ENCODE results near the gene AOC1. TPM values are rescaled to one million over a fixed set of nuclear protein-coding genes. Genes with fewer than 3 reads are reported as not detected.

AOC1 gene
- total and polyA plus RNA-seq, 2 of the 4 experiments (the other 2 are of a cell fraction), result not detected

- in situ Hi-C loops (cut with MboI; ENCODE audit: low sequenced_read_pairs), result no loop called here
- POLR2A ChIA-PET (ENCODE audit: unreplicated experiment), result no interaction called here
These were observed 33.3 kb upstream of the AOC1 start for GRCh38 chr7:150818971-150819370.

More at GRCh38 chr7:150818971-150819370, 33.3 kb upstream of the AOC1 start:
- TF ChIP-seq USF2 (IDR thresholded peaks at IDR 0.05; ENCODE audit: low read depth, low read length) (no peak), CTCF (conservative IDR thresholded peaks at IDR 0.05; ENCODE audit: low read depth, low read length) (no peak), CEBPB (IDR thresholded peaks at IDR 0.05; ENCODE audit: low read depth, low read length) (no peak), FOS (IDR thresholded peaks at IDR 0.05; ENCODE audit: low read depth, low read length) (no peak), CHD1 (IDR thresholded peaks at IDR 0.05; ENCODE audit: low read depth, low read length) (no peak), POLR2A (IDR thresholded peaks at IDR 0.05; ENCODE audit: low read depth, low read length) (no peak), RFX5 (IDR thresholded peaks at IDR 0.05; ENCODE audit: low read depth, low read length) (no peak), NFE2L2 (IDR thresholded peaks at IDR 0.05; ENCODE audit: low read depth, low read length) (no peak), MAZ (IDR thresholded peaks at IDR 0.05; ENCODE audit: borderline replicate concordance, low read depth, low read length) (no peak), RCOR1 (IDR thresholded peaks at IDR 0.05; ENCODE audit: insufficient replicate concordance, low read length) (no peak), MXI1 (IDR thresholded peaks at IDR 0.05; ENCODE audit: borderline replicate concordance, low read depth, low read length) (no peak), ELK1 (IDR thresholded peaks at IDR 0.05; ENCODE audit: borderline replicate concordance, low read depth, low read length) (no peak), SMC3 (IDR thresholded peaks at IDR 0.05; ENCODE audit: low read depth, low read length) (no peak), MAFK (IDR thresholded peaks at IDR 0.05; ENCODE audit: low read depth, low read length) (no peak), BHLHE40 (IDR thresholded peaks at IDR 0.05; ENCODE audit: low read depth, low read length) (no peak), RAD21 (IDR thresholded peaks at IDR 0.05; ENCODE audit: low read length) (no peak)
- H3K4me1 ChIP-seq (ENCODE audit: control insufficient read depth, insufficient read depth, low read length), result no peaks in the 10 kb centered on the region; the same call in 1 of the 2 replicates
- no peak overlapping the region for H3K18ac ChIP-seq (ENCODE audit: low read depth, low read length)
- no peak overlapping the region for H2AFZ ChIP-seq (replicated peaks; ENCODE audit: low read length, poor library complexity)
- H3K56ac ChIP-seq (ENCODE audit: extremely low read depth, insufficient read depth, low read length), result no peak overlapping the region
- no peak for DNase-seq
- no peak overlapping the region for H2AK9ac ChIP-seq (replicated peaks; ENCODE audit: low read depth, low read length, poor library complexity)
- no peak overlapping the region for H2BK5ac ChIP-seq (ENCODE audit: low read depth, low read length, poor library complexity, severe bottlenecking)
- H4K5ac ChIP-seq (ENCODE audit: low read depth, low read length), result no peak overlapping the region
- no peak overlapping the region for H3K27ac ChIP-seq (ENCODE audit: insufficient read depth, low read length)
- dilution Hi-C loops (cut with HindIII; ENCODE audit: low sequenced_read_pairs, unreplicated experiment), result no loop called here
- H3K14ac ChIP-seq (replicated peaks; ENCODE audit: low read depth, low read length), result no peak overlapping the region
- H4K91ac ChIP-seq (ENCODE audit: insufficient read depth, low read depth, low read length), result no peak overlapping the region
- no peak overlapping the region for H4K8ac ChIP-seq (ENCODE audit: low read depth in 2 of 2, low read length in 2 of 2)
- H3K79me1 ChIP-seq (ENCODE audit: low read depth in 1 of 2, low read length in 2 of 2), result no peaks in the 10 kb centered on the region
- H3K36me3 ChIP-seq (ENCODE audit: control insufficient read depth, insufficient read depth, low read length), result no peaks in the 10 kb centered on the region
- H3K27me3 ChIP-seq (ENCODE audit: control insufficient read depth, insufficient read depth, low read length), result no peaks in the 10 kb centered on the region
- H3K23ac ChIP-seq (ENCODE audit: low read depth, low read length), result no peak overlapping the region
- CTCF ChIA-PET, result interaction anchor here (1.3 kb wide), 1 partner anchor 40 kb away, joined by 4 read pairs; no protein-coding TSS in a partner anchor
- H2AK5ac ChIP-seq (ENCODE audit: low read depth, low read length), result no peak overlapping the region
- 71% methylated on average over 1 of the region's 2 CpGs; no CpG with 5 or more reads in 1 of the 2 experiments for WGBS, 2 experiments (ENCODE audit: extremely low coverage in 2 of 2, insufficient read length in 1 of 2)
- H2BK15ac ChIP-seq (ENCODE audit: low read depth, low read length), result no peak overlapping the region
- no peak overlapping the region for H3K4me2 ChIP-seq (ENCODE audit: low read depth, low read length)
- H3K9ac ChIP-seq (ENCODE audit: low read depth, low read length), result no peak overlapping the region
- H2BK20ac ChIP-seq (ENCODE audit: low read depth, low read length), result no peak overlapping the region
- no peak for ATAC-seq (ENCODE audit: low read depth)
- intact Hi-C loops (cut with micrococcal nuclease), result no loop called here
- no peak overlapping the region for H3K4ac ChIP-seq (ENCODE audit: low read depth, low read length)
- H3K4me3 ChIP-seq (ENCODE audit: insufficient read depth, low read depth, low read length), result no peak overlapping the region
- H2BK120ac ChIP-seq (ENCODE audit: low read depth, low read length), result no peak overlapping the region
- H4K20me1 ChIP-seq (ENCODE audit: insufficient read depth, low read length), result no peaks in the 10 kb centered on the region
- BruUV-seq (replicated peaks), result no TSS peak
- no peaks in the 10 kb centered on the region for H3K9me1 ChIP-seq (ENCODE audit: insufficient read depth, low read length)
- peaks cover 4% of the 10 kb centered on the region; the same call in 1 of the 2 replicates for H3K9me3 ChIP-seq (ENCODE audit: control insufficient read depth, insufficient read depth, low read length)
